Inferior parietal cortex (tissue), 1 donor: ENCODE measurements around the gene C16orf78.
"Not testable (repeated sequence)": the region's sequence is repeated elsewhere in the genome, so short reads cannot be mapped to it uniquely, and the experiment has no call there.

Experiments used
- DNase-seq: peaks from one replicate; pipeline ENCODE4 v3.0.0-alpha.2; 2016; ENCODE audit errors: extremely low spot score

C16orf78 gene

DNA sequence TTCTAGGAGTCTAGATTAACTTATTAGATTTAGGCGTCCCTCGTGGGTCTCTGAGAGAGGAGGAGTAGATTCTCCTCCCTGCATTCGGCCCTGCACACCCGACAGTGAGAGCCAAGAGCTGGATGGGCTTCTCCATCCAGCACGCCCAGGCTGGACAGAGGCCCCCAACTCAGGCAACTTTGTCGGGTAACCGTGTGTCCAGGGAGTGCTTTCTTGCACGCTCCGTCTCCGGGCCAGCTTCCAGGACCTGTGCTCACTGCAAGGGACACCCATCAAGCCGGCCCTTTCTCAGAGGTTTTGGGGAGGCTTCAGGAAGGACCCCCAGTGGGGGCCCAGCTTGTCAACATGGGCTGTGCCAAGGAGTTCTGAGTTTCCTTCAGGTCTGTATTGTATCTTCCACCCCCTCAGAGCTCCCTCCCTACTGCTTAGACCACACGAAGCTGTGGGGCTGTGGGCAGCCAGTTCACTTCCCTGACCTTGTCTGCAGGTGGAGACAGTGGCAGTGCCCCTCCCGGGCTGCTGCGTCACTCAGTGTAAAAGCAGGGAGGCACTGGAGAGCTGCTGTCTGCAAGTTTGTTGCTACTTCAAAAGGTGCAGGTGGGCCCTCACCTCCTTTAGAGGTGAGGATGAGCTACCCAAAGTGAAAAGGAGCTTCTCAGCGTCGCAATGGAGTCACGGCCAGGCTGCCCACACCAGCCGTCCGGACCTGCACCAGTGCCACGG is 24.0 kb upstream of the C16orf78 start:
- DNase-seq: no peak

DNA sequence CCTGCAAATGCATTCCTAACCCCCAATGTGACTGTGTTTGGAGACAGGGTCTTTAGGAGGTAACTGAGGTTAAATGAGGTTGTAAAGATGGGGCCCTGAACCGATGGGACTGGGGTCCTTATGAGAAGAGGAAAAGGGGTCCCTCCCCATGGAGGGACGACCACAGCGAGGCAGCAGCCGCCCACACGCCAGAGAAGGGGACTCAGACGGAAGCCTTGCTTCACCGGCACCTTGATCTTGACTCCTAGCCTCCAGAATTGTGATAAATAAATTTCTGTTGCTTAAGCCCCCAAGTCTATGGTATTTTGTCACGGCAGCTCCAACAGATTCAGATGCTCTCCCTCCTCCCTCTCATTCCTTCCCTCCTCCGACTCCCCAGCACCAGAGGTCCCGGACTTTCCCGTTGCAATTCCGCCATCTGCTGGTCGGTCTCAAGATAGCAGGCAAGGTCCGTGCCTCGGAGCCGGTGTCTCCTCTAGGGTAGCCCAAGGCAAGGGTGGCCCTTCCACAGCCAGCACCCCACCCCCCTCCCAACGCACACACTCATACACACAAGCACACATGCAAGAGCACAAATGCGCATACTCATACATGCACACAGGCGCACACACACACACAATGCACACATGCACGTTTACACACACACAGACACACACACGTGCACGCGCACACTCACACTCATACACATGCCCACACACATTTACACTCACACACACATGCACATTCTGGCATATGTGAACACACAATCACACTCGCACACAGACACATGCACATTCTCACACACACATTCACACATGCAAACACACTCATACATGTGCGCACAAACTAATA is 23.1 kb upstream of the C16orf78 start:
- DNase-seq: peak; percentile 87

DNA sequence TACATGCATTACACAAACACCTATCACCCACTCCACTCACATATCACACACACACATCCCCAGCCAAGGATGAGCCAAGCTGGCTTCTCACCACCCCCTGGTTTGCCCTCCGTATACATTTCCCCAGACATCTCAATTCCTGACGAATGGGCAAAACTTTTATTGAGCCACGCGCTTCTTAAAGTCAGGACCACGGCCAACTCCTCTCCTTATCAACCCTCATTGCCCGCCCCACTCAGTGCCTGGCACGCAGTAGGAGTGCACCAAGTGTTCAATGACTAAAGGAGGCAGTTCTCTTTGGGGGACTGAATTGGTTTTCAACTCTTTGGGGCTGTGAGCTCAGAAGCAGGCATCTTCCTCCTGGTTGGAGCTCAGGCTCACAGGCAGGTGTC is 22.5 kb upstream of the C16orf78 start:
- no peak for DNase-seq

DNA sequence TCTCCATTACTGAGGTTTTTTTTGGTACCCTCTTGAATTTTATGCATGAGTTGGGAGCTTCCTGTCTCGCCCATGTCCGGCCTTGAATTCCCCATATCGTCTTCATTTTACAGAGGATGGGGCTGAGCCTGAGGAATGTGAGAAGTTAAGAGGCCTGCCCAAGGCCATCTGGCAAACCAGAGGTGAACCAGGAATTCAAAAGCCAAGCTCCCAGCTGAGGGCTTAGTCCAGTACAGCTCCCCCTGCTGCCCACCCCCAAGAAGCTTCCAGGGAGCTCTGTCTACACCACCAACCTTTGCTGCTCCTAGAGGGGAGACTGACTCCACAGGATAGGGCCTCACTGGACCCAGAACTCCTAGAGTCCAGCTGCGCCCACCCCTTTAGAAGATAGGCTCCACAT is 20.7 kb upstream of the C16orf78 start:
- no peak for DNase-seq

DNA sequence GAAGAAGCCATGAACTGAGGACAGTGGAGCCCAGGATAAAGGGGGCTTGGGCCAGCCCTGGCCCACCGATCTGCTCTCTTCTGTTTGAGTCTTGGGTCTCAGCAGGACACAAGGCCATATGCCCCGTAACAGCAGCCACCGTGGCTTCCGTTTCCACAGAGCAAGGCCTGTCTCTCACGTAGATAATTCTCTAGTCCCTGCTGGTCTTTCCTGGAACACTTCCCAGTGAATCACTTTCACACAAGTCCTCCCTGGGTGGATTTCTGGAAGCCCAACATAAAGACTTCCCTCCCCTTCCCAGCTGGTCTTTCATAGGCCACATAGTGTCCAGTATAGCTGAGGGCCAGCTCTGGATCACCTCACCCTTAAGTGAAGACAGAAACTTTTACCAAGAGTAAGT is 19.9 kb upstream of the C16orf78 start:
- no peak for DNase-seq

DNA sequence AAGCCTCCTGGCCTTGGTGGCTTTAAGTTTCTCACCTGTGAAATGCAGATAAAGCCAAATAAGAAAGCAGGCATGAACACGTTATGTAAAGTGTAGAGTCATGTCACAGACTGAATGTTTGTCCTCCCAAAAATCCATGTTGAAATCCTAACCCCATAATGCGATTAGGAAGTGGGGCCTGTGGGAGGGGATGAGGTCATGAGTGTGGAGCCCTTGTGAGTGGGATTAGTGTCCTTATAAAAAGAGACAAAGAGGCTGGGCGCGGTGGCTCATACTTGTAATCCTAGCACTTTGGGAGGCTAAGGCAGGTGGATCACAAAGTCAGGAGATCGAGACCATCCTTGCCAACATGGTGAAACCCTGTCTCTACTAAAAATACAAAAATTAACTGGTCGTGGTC is 19.5 kb upstream of the C16orf78 start:
- DNase-seq: no peak

DNA sequence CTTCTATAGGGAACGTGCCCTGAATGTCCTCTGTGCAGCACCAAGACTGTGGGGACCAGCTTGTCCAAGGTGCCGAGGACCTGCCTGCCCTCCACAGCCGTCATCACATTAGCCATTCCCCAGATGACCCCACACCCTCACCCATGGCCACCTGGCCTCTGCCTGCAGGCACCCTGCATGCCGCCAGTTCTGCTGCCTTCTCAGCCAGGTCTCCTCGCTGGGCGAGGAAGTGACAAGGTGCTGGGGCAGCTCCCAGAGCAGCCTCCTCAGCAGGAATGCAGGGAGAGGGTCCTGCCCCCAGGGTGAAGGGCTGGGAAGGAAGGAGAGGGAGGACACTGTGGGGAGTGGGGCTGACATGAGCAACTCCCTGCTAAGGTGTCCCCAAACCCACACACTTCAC is 18.6 kb upstream of the C16orf78 start:
- no peak for DNase-seq

DNA sequence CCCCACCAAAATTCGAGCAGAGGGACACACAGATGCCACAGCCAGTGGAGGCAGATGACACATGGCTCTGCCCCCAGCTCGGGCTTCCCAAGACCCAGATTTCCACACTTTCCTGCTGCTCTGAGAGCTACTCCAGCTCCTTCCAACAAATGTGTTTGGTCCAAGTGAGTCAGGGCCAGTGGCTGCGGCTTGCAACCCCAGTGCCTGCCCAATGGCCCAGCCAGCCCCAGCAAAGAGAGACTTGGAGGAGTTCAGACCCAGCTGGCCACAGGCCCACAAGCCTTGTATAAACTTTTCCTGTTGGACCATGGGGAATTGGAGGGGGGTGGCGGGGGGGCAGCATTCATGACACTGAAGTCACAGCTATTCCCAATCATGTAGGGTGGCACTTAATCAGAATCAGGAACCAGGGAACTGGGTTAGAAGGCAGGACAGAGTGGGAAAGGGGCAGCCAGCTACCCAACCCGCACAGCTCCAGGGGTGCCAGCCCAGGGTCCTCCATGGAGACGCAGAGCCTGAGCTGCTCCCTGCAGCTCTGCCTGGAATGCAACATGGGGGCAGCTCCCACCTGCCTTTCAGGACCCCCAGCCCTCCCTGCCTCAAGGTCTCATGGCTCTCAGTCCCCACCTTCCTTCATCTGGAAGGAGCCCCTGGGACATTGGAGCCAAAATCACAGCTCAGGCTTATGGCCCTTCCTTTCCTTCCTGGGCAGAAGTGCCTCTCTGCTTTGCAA is 17.5 kb upstream of the C16orf78 start:
- DNase-seq: no peak

DNA sequence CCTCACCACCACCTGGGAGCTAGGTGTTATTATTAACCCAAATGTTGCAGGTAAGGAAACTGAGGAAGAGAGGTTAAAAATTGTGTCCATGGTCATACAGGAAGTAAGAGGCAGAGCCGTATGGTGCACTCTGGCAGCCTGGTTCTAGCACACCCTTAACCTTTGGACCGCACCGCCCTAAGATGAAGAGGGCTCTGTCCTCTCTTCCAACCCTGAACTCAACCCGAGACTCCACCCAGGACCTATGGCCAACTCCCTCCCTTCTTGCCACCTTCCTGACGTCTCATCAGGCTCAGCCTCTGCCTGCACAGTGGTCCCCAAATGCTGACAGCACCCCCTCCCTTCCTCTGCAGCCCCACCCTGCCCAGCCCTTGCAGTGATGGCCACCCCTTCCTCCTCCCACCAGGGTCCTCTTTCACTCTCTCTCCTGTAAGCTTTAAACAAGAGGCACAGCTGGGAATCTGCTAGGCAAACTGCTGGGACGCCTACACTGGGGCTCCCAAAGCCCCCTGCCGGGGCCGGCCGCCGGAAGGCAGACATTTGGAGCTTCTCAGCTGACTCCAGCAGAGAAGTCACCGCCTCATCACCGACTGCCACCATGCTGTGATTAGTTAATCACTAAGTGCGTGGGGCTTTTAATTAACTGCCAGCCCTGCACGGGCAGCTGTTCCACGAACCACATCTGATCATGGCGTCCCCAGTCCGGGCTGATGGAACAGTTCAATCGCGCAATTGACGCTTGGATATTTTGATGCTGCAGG is 16.7 kb upstream of the C16orf78 start:
- no peak for DNase-seq

DNA sequence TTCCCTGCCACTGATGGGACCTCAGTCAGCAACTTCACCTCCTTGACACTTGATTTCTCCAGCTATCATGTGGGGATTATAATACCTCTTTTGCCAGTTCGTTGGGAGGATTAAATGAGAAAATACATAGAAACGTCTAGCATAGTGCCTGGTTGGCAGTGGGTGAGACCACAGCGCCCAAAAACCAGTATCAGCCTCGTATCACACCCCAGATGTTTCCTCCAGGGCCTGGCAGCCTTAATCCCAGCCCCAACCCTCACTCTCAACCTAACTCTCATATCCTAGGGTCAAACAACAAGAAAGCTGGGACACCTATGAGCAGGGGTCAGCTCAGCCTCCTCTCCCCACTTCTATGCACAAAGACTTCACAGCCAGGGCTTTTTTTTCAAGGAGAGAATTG is 14.0 kb upstream of the C16orf78 start:
- DNase-seq: no peak

DNA sequence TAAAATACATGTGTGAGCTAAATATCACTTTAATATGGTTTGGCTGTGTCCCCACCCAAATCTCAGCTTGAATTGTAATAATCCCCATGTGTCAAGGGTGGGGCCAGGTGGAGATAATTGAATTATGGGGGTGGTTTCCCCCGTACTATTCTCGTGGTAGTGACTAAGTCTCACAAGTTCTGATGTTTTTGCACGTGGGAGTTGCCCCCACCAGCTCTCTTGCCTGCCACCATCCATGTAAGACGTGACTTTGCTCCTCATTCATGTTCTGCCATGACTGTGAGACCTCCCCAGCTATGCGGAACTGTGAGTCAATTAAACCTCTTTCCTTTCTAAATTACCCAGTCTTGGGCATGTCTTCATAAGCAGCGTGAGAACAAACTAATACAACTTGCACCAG is 11.9 kb upstream of the C16orf78 start:
- DNase-seq: not testable (repeated sequence)

DNA sequence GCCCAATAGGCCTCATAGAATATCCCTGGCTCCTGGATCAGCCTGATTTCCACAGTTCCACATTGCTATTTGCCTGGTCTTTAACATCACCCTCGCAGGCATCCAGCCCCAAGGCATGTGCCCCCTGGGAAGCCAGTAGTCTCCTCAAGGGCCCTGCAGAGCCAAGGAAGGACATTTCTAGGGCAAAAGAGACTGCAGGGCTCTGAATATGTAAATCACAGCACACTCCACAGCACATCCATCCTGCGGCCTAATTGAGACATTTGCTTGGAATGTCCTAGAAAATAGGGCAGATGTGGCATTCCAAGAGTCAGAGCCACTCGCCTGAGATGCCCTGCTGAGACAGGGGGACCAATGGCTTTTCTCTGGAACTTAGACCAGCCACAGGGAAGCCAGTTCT is 11.4 kb upstream of the C16orf78 start:
- no peak for DNase-seq

DNA sequence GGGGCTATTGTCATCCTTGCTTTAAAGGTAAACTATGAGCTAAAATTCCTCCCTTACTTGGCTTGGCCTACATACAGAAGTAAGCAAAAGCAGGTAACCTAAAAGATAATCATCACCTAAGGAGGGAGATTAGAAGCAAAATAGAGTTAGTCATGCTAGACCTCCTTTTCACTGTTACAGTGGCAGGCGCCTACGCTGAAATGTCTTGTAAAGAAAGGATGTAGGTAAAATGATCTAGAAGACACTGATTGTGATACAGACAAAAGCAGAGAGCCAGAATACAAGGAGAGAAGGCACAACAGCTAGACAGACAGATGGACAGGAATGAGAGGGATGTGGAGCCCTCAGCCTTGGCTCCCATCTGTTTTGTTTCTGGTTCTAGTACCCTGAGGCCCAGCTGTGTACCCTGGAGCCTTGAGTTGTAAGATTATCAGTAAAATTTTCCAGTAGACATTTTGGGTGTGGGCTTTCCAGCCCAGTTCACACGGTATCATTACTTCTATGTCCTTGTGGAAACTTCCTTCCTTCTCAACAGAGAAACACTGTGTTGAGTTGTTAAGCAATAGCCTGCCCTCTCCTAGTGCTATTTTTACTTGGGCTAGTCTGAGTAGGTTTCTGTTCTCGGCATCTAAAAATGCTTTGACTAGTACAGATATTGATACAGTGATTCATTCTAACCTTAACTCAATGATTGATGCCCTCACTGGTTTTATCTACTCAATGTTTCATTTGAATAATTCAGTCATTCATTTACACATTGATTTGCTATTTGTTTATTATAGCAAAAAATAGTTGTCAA is 7.7 kb upstream of the C16orf78 start:
- no peak for DNase-seq

DNA sequence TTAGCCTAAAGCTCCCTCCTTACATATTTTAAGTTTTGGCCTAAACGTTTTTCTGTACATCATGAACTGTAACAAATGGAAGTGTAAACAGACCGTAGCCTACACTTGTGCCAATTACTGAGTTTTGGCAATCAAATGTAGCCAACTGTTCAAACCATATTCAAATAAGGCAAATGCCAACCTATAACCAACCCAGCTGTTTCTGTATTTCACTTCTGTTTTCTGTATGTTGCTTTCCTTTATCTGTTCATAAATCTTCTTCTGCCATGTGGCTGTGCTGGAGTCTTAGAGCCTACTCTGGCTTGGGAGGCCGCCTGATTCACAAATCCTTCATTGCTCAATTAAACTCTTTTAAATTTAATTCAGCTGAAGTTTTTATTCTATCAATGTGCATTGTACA is 6.9 kb upstream of the C16orf78 start:
- no peak for DNase-seq

DNA sequence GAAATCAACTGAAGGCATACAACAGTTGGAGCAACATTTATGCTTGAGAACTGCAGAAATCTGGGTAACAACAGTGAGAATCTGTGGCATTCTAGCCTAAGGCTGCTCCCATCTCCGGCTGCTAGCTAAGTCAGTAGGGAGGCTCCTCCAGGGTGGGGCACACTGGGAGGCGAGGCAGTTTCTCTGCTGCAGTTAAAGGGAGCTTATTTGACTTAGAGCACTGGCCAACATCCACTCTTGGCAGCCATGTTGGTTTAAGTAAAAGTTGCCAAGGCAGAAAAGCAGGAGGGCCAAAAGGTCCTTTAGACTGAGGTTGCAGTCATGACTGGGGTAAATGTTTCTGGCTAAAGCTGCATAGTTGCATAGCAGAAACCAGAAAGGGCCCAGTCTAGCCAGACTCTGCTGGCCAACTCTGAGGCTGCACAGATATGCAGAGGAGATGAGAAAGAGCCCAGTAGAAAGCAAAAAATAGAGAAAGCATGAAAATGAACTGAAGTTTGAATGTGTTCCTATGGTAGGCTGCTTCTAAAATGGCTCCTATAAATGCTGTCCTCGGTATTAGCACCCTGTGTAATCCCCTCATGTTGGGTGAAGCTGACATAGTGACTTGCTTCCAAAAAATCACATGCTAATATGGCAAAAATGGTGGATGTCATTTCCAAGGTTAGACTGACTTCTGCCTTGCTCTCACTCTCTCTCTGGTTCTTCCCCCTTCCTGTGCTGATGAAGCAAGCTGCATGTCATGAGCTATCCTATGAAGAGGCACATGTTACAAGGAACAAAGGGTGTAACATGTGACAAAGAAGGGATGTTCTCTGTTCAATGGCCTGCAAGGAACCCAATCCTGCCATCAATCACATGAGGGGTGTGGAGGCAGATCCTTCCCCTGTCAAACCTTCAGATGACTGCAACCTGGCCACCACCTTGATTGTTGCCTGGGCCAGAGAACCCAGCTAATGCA is 3.7 kb upstream of the C16orf78 start:
- DNase-seq: no peak

DNA sequence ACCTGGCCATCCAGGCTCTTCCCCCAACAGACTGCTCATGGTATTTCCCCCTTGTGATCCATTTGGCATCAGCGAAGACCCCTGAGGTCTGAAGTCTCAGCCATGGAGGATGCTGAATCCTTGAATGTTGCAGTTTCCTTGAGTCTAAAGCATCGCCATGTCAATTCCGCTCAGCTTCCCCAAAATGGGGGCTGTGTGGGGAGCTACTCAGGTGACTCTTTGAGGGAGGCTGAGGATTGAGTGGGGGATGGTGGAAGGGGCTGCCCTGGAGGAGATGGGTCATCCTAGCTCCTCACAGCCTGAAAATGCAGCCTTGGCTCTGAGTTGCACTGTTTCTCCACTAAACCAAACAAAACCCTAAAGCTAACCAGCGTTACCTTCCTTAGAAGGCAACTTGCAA is 2.6 kb downstream of the C16orf78 start:
- no peak for DNase-seq

DNA sequence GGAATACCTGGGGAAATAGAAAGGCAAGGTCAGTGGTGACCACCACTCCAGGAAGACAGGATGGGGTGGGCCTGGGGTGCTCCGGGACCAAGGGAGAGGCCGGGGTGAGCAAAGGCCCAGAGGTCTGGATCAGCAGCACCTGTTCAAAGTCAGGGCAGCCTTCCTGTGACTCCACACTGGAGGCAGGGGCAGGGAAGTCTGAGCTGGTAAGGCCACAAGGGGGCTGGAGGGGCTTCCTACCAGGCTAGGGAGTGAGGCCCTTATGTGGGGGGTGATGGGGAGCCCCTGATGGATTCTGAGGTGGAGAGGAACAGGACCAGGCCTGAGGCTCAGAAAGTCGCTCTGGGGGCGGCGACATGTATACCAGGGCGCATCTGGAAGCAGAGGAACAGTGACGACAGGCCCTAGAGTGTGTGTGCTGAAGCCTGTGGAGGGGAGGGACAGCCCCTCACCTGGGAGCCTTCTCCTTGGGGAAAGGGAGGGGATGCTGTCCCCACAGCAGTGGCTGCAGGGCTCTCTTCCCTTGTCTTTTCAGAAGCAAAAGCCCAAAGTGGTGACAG is 3.7 kb downstream of the C16orf78 start:
- no peak for DNase-seq

DNA sequence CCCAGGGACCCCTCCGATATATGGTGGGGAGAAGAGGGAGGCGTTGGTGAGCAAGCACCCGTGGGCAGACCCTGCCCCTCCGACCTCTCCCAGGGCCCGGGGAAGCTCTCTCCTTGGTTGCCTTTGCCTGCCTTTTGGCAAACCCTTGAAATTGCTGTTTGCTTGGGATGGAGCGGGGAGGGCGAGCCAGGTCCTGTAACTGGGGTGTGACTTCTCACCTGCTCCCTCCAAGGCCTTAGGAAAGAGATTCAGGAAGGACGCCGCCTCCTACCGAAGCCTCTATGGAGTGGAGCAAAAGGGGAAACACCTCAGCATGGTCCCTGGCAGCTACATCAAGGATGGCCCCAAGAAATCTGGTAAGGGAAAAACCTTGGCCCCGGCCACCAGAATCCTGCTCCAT is 4.6 kb downstream of the C16orf78 start:
- no peak for DNase-seq

DNA sequence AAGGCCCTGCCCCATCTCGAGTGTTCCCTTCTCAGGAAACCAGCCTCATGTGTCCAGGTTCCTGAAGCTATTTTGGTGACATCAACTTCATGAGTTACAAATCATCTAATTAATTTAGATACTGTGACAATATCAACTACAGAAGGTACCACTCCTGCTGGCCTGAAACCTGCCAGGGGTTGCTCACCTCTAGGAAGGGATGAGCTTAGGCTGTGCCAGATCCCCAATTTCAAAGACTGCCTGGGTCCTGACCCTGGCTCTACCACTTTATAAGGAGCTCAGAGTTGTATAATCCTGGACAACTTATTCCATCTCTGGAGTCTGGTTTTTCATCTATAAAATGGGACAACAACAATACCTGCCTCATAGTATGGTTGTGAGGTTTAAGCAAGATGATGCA is 5.2 kb downstream of the C16orf78 start:
- no peak for DNase-seq

DNA sequence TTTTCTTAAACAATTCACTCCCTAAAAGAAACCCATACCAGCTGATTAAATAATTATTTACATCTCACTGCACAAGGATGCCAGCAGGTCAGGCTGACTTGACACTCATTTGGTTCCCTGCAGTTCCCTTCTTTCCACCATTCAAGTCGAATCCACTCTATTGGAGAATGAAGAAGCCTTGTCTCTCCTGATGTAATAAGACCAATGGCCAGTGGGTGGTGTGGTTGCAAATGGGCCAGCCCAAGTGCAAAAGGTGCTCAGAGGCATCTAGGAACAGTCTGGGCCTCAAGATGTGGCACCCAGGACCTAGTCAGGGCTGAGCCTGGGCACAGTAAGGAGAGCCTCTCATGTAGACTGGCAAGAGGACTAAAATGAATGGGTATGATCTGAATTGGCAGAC is 9.3 kb downstream of the C16orf78 start:
- no peak for DNase-seq
